ENCODE results near the gene MDK.
A peak's percentile ranks its signal among the peaks of the same experiment; 100 is the strongest.

The MDK gene

GRCh38 chr11:46383974-46384701, 2.7 kb downstream of the MDK start:
- DNase-seq, result no peak

GRCh38 chr11:46385169-46386004, 3.9 kb downstream of the MDK start:
- DNase-seq, result no peak

DNA sequence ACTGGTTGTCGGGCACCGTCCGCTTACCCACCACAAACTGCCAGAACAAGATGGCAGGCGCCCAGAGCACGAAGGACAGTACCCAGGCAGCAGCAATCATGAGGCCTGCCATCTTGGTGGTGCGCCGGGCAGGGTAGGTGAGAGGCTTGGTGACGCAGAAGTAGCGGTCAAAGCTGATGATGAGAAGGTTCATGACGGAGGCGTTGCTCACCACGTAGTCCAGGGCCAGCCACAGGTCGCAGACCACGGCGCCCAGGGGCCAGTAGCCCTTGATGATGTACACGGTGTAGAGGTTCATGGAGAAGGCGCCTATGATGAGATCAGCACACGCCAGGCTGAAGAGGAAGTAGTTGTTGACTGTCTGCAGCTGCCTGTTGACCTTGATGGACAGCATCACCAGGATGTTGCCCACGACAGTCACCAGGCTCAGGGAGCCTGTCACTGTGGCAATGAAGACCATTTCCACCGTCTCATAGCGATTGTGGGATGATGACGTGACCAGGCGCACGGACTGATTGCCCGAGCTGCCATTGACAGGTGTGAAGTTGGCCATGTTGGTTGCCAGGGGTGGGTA, 4.6 kb downstream of the MDK start:
- peak; percentile 42 for DNase-seq

- peak; percentile 14 for DNase-seq
These were observed 5.2 kb downstream of the MDK start for GRCh38 chr11:46386674-46387073.

- no peak for DNase-seq
These were observed 6.0 kb downstream of the MDK start for GRCh38 chr11:46387456-46387855.

- DNase-seq, result peak; percentile 46
These were observed 6.6 kb downstream of the MDK start for GRCh38 chr11:46387919-46388618.

- no peak for DNase-seq
These were observed 7.4 kb downstream of the MDK start for GRCh38 chr11:46388619-46389449.

DNA sequence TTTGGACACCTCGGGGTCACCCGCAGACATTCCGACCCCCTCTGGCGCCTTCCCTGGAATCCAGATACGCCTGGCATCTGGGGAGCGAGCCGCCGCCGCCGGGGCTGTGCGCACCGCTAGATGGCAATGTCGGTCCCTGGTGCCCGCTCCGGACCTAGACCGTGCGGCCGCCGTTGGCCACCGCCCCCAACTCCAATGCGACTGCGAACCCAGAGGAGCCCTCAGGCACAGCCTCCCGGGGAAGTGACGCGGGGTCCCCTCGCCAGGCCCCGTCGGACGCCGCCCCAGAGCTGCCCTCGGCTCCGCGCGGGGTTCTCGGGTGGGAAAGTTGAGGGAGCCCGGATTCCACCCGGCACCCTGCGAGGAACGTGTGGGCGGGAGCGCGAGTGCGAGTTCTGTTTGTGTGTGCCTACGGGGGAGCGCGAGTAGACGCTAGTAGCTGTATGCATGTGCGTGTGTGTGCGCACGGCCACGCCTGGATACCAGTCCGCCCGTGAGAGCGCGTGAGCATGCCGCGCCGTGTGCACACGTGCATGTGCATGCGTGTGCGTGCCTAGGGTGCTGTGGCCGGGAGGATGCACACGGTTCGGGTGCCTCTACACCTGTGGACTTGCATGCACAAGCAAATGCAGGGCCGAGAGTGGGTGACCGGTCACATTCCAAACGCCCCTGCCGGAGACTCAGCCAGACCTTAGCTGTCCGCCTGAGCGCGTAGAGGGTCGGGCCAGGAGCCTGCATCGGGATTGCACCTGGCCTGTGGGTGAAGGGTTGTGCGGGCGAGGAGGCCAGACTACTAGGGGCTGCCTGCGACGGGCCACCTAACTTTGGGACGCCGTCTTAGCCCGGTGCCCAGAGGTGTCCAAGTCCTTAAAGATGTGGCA, 8.2 kb downstream of the MDK start:
- DNase-seq, result peak; percentile 62

DNA sequence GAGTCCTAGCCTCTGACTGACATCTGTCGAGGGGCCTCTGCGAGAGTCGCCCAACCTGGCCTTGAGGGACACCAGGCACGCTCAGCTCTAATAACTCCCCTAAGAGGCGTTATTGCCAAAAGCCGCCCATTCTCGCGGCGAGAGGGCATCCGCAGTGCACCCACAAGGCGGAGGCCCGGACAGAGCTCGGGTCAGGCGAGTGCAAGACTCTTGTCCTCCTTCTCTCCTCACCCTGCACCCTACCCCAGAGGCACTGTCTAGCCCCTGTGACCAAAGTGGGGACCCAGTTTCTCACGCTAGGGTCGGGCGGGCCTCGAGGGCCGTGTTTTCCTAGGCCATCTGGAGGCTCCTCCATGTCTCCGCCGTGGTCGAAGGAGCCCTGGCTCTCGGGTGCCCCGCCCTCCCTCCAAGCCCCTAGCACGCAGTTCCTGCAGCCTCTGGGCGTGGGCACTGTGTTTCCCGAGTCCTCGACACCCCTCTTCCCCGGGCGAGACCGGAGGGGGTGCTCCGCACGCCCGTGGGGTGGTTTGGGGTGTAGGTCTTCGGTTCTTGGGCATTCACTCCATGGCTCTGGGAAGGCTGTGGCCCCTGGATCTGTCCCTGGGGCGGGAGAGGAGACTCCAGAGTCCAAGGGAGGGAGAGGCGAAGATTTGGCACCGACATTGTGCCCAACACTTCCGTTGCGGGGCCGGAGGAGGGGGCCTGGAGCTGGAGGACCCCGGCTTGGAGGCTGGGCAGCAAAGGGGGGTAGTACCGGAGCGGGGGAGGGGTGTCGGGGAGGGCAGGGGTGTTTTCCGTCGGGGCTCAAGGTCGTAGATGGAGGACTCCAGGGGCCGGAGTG, 9.1 kb downstream of the MDK start:
- no peak for DNase-seq

- no peak for DNase-seq
These were observed 9.7 kb downstream of the MDK start for GRCh38 chr11:46391186-46391577.

- peak; percentile 41 for DNase-seq
These were observed 10.3 kb downstream of the MDK start, which contains the start of gene CHRM4 for GRCh38 chr11:46391578-46392420. Gene CHRM4, minus strand, starts transcription at chr11:46391776. Its CDS starts 5,219 bp downstream, at chr11:46386557.

DNA sequence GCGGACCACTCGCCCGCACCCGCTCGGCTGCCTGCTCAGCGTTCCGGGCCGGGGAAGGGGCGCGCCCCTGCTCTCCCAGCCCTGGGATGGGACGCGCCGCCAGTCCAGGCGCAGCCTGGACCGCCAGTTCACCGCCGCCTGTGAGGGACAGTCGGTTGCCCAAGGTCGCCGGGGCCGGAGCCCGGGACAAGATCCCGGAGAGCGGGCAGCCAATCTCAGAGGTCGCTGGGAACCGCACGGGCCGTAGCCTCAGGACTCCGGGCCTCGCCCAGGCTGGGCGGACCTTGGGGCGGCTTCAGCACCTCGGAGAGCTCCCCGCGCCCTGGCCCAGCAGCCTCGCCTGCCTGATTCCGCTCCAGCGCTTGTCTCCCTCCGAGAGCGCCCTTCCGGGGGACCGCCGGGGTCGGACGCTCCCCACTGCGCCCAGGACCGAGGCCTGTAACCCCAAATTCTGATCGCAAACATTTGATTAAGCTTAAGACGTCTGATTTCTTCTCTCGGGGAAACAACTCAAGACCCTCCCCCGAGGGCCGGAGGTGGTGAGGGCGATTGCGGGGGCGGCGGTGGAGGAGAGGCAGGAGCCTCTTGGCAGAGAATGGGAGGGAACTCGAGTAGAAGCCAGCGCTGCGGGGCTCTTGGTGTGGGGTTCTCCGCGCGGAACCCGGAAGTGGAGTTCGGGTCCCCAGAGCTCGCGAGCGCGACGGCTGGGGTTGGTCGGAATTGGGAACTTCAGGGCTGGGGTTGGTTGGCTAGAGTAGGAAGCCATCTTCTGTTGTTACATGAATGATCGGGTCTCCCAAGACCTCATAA, 11.2 kb downstream of the MDK start:
- peak; percentile 80 for DNase-seq

GRCh38 chr11:46393231-46393616, 11.8 kb downstream of the MDK start:
- no peak for DNase-seq

- no peak for DNase-seq
These were observed 12.3 kb downstream of the MDK start for GRCh38 chr11:46393759-46394158.

DNA sequence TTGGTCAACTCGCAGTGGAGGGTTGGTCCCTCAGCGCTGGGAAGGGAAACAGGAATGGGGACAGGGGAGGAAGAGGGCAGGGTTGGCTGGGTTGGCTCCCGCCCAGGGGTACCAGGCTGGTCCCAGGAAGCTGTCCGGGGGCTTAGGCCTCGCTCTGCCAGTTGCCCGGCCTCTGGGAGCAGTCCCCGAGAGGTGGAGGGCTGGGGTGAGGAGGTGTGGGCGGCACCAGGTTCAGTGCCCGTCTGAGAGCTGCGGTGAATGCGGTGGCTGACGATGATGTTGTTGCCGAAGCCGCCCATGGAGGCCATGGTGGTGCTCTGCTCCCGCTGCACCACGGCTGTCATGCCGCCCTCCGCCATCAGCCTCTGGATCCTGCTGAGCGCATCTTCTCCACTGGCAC, 16.1 kb downstream of the MDK start:
- no peak for DNase-seq

- DNase-seq, result no peak
These were observed 21.8 kb downstream of the MDK start for GRCh38 chr11:46402957-46403902.

DNA sequence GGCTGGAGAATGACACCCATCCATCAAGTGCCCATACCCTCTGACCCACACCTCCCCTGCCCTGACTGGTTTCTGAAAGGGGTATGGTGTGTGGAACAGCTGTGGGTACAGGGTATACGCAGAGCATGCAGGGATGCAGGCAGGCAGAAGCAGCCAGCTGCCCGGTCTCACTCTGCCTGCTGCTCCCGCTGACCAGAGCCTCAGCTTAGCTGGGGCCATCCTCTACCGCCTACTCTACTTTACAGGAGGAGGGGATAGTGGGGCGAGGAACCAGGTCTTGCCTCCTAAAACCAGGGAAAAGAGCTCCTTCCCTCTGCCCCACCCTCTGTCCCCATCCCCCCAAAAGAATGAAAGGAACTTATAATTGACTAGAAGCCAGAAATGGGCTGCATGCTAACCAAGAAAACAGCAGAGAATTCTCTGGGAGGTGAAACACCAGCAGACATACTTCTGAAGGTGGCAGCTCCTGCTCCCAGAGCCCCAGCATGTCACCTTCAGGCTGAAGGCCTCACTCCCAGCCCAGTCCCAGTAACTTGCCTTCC, 23.1 kb downstream of the MDK start:
- no peak for DNase-seq
